UCSD-AML1 (cell line): Measurements from ENCODE around the gene COL23A1.
"Not testable (repeated sequence)": the region's sequence is repeated elsewhere in the genome, so short reads cannot be mapped to it uniquely, and the experiment has no call there.

Experiments
- DNase-seq: peaks from one replicate; lab custom pipeline; 2025; ENCODE audit not compliant: unreplicated experiment; lab: John Stamatoyannopoulos, UW

COL23A1 gene

GRCh38 chr5:178515776-178516503, 74.3 kb downstream of the COL23A1 start:
- no peak for DNase-seq

DNA sequence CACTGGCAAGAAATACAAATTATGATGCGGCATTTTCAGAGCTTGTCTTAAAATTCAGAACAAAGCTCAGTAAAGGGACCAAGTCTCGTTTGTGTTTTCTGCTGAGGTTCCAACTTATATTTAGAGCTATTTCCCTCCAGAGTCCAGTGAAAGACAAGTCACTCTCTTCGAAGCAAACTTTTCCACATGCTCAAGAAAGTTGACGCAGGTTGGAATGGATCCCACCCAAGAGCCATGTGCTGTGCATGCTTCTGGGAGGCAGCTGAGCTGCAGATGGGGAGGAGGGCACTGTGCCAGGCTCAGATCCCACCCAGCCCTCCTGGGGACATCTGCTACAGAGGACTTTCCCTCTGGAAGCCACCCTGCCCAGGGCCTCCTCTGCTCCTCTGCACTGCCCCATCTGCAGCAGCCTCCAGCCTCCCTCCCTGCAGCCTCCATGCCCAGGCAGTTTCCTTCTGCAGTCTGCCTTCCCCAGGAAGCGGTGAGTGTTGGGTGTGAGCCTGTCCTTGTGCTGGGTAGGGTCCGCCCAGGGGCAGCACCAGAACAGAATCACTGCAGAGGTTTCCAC, 75.3 kb downstream of the COL23A1 start:
- no peak for DNase-seq

DNA sequence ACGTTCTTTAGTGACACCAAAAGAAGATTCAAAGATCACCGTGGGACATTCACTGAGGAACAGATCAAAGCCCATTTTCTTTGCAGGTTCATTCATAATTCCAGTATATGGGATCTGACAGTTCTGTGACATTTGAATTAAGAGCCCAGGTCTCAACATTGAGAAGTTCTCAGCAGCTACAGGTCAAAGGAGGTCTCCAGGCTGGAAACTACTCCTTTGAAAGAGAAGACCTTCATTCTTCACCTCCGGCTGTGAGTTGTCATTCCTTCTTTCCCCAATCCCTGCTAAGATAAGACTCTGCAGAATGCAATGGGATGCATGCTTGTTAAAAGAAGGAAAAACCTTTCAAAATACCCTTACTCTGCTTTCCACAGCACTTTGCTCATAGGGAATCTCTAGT, 79.0 kb downstream of the COL23A1 start:
- no peak for DNase-seq

- DNase-seq, result no peak
Measured at GRCh38 chr5:178509491-178510057, 80.6 kb downstream of the COL23A1 start.

DNA sequence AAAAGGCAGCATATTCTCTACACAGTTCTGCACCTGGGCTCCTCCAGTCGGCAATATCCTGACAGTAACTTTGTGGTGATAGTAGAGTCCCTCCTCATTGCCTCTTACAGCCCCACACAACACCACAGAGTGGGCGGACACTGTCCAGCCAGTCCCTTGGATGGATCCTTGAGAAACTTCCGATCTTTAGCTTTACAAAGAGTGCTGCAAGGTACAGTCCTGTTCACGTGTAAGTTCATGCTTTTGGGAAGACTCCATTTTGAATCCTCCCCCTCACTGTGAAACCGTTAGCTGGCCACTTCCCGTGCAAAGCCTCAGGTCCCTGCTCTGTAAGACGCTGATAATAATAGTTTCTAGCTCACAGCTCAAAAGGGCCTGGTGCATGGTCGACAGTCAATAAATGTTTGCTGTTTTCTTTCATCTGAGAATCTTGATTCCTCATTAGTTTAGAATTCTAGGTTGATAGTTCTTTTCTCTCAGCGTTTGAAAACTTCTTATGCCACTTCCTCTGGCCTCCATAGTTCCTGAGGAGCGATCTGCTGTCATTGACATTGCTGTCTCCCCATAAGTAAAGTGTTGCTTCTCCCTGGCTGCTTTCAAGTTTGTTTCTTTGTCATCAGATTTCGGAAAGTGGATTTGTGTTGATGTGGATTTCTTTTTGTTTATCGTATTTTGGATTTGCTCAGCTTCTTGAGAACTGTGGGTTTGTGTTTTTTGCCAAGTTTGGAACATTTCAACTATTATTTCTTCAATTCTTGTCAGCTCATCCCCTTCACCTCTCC, 82.9 kb downstream of the COL23A1 start:
- DNase-seq, result peak; percentile 34

DNA sequence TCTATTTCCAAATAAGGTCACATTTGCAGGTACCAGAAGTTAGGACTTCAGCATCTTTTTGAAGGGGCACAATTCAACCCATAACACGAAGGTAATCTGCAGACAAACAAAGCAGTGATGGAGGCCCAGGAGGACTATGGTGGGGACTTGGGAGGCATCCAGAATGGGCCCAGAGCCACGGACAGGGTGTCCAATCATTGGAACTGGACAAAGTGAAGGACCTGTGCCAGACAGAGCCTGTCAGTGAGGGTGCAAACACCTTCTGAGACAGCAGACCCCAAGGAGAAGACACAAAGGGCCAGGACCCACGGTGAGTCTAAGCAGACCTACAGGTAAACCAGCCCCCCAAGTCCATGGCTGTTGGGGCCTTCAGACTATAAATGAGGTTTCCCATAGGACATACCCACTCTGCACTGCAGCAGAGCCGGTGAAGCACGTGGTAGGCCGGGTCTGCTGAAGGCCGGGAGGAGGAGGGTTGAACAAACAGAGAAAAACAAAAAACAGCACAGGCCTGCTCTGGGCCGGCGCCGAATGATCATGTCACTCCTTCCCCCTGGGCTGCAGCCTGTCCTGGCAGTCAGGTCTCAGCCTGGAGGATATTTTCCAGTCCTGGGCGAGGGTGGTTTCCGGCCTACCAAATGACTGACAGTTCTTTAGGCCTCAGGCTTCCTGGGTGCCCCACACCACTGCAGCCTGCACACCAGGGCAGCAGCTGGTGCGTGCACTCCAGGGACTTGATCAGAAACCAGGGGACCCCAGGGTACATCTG, 84.4 kb downstream of the COL23A1 start:
- peak; percentile 69 for DNase-seq

DNA sequence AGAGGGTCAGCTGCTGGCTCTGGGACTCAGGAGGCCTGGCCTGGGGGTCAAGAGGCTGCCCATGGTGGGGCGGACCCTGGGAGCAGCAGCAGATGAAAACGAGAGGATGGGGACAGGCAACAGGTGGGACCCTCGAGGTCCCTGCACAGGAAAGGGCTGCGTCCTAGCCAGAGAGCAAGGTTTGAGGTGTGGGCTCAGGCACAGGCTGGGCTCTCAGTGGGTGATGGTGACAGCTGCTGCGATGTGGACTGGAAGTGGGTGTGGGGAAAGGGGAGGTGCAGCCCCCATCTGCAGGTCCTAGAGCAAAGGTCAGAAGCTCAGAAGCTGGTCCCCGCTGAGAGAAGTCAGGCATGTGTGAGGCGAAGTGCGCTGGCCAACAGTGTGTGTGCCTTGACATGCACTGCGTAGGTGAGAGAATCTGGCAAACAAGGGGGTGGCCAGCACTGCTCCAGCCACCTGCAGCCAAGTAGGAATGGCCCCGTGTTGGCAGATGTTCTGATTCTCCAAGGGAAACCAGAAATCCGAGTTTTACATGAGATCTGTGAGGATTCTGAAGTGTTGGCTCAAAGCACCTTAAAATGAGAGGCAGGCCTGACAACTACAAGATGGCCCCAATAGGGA, 85.7 kb downstream of the COL23A1 start:
- no peak for DNase-seq

- DNase-seq, result no peak
Measured at GRCh38 chr5:178502401-178503100, 87.6 kb downstream of the COL23A1 start.

DNA sequence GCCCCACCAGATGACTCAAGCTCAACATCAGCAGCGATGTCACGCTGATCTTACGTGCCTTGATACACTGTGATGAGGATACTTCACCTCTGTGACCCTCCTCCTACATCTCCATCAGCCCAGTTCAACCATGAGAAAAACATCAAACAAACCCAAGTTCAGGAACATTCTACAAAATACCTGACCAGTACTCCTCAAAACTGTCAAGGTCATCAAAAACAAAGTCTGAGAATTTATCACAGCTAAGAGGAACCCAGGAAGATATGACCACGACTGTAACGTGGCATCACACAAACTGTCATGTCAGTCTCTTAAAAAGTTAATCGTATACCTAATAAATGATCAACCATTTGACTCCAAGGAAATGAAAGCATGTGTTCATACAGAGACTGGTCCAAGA, 90.8 kb downstream of the COL23A1 start:
- no peak for DNase-seq

DNA sequence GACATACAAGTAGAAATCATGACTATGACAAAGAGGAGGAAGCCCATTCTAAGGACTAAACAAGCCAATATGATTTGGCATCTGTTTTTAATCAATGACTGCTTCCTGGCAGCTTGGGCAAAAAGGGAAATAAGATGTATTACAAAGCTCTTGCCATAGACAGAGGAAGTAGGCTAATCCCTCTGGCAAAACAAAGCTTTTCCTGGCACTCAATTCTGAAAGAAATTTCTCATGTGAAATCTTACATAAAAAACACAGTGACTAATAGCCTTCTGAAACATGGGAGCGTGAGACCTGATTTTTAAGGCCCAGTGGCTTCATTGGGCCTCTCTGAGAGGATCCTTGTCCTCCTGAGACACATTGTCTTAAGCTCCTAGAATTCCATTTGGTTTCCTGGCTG, 93.6 kb downstream of the COL23A1 start:
- no peak for DNase-seq

DNA sequence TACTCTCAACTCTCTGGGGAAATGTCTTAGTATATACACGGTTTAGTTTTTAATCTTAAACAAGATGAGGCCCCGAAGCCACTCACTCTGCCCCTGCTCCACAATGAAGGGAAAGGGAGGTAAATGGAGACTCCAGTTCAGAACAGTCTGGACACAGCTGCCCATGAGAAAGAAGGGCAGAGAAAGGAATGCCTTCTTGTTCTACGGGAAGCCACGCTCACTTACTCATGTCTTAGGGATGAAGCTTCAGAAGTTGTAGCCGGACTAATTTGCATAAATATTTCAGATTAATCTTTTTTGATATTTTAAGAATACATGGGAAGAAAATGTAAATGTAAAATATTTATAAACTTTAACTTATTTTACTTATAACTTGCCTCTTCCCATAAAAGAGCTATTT, 94.0 kb downstream of the COL23A1 start:
- no peak for DNase-seq

DNA sequence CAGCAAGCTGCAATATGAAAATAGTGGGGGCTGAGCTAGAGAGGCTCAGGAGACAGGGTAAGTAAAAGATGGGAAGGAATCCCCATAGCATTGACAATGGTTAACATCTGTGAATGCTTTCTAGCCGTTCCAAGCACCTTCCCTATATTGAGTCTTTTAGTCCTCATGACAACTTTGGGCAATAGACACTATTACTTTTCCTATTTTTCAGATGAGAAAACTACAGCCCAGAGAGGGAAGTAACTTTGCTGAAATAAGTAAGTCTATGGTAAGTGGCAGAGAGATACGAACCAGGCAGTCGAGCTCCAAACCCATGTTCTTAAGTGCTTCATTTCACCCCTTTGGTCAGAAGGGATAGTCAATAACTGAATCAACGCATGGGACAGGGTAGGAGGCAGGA, 94.5 kb downstream of the COL23A1 start:
- DNase-seq, result no peak

DNA sequence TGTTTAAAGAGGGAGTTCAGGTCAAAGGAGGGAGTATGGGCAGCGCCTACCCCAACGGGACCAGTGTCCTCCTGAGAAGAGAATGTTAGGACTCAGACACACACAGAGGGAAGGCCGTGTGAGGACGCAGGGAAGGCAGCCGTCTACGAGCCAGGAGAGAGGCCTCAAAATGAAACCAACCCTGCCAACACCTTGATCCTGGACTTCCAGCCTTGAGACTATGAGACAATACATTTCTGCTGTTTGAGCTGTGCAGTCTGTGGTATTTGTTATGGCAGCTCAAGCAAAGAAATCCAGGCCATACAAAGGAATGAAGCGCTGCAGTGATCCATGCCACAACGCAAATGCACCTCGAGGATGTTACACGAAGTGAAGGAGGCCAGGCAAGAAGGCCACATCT, 97.9 kb downstream of the COL23A1 start:
- no peak for DNase-seq

- no peak for DNase-seq
Measured at GRCh38 chr5:178490935-178491652, 99.1 kb downstream of the COL23A1 start.

GRCh38 chr5:178489271-178489976, 100.8 kb downstream of the COL23A1 start:
- no peak for DNase-seq

DNA sequence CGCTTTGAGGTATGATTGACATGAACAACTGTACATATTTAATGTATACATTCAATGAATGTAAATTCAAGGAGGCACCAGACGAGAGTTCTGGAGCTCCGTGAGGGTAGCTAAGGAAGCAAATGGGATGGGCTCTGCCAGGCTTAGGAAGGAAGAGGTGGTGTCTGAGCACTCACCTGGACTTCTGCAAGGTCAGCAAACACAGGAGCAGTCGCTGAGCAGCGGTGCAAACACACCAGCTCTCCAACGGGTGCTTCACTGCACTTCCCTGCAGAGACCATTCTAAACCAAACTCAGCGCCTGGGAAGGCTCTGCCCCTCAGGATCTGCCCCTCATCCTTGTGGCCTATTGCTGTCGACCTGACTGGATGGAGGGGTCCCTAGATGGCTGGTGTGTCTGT, 101.5 kb downstream of the COL23A1 start:
- DNase-seq, result no peak

GRCh38 chr5:178487911-178488600, 102.1 kb downstream of the COL23A1 start:
- no peak for DNase-seq

DNA sequence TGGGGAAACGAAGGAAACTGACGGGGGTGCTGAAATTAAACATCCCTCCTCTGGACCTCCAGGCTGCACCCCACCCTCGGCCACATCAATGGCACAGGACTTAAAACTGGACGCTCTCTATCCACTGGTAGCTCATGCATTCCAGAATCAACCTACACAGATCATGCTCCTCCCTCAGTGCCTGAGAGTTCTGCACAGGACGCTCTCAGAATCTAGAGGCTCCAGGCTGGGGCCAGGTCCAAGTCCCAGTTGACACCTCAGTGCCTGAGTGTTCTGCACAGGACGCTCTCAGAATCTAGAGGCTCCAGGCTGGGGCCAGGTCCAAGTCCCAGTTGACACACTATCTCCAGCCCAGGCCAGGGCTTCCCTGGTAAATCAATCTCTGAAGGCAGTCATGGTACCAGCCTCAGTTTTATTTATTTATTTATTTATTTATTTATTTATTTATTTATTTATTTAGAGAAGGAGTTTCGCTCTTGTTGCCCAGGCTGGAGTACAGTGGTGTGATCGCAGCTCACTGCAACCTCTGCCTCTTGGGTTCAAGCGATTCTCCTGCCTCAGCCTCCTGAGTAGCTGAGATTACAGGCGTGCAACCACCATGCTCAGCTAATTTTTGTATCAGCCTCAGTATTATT, 103.2 kb downstream of the COL23A1 start:
- DNase-seq, result not testable (repeated sequence)
